ENCODE measurements around the gene NHEJ1. TPM values are rescaled to one million over a fixed set of nuclear protein-coding genes. Genes with fewer than 3 reads are reported as not detected.

NHEJ1 gene
- total RNA-seq, 1 donor from 2014 or later, result 17.7 TPM

DNA sequence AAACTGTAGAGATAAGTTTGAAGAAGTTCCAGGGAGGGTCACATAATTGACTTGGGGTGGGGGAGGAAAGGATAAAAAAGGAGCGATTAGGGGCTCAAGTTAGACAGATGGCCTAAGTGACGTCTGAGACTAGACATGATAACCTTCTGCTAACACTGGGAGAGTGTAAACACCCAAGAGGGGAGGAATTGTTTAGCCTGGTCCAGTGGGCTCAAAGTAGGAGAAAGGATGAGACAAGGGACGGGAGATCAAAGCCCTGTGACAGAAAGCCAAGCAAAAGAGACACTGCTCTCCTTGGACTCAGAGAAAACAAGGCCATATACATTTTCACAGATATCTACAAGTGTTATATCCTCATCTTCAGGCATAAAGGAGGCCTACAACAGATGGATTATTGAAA, 54.4 kb downstream of the NHEJ1 start:
- TF ChIP-seq POLR2A (IDR thresholded peaks at IDR 0.05), result no peak
- TF ChIP-seq CTCF (IDR thresholded peaks at IDR 0.05), result no peak
- no peak for TF ChIP-seq POLR2AphosphoS5 (IDR thresholded peaks at IDR 0.05; ENCODE audit: insufficient read depth in 1 of 2, low read depth in 1 of 2)
- DNase-seq (ENCODE audit: extremely low spot score in 2 of 2), result no peak
- intact Hi-C loops (cut with DNase I), result no loop called here
- Histone ChIP-seq H3K9me3 (no peaks in the 10 kb centered on the region), H3K27ac (no peak overlapping the region), H3K36me3 (no peaks in the 10 kb centered on the region), H3K4me1 (peaks cover 10% of the 10 kb centered on the region), H3K27me3 (no peaks in the 10 kb centered on the region), H3K4me3 (no peak overlapping the region)

DNA sequence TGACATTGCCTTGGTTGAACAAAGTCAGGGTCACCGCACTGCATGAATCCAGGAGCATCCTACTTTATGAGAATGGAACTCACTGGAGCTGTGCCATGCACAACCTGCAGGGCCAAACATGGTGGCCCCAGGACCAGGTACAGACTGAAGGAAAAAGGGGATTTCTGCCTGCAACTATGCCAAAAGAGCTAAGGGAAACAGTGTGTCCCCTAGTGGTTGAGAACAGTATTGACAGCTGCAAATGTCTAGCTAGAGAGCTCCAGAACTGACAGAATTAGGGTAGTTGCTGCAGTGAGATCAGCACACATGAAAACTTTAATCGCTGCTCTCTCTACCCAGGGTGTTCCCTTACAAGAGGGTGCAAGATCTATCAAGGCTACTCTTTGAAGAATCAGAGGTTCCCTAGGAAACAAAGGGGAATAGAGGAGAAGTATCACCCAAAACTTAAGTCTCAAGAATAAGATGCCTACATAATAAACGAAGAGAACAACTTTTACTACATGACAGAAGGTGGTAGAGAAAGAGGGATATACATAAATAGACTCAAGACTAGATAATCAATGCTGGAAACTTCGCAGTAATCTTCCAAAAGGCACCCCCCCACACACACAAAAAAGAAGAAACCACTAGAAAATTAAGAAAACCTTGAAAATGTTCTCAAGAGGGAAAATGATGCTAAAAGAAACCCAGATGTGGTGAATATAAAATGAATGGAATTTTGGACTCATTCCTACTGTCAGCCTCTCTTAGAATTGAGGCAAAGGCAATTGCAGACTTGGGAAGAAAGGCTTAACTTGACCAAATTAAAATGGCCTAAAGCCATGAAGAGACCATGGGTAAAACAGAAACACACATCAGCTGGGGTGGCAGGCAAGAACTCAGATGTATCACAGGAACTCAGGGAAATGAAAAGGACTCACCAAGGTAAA, 56.2 kb downstream of the NHEJ1 start:
- Histone ChIP-seq H3K27me3 (no peaks in the 10 kb centered on the region), H3K36me3 (no peaks in the 10 kb centered on the region), H3K4me3 (no peak overlapping the region), H3K27ac (no peak overlapping the region), H3K4me1 (peaks cover 10% of the 10 kb centered on the region), H3K9me3 (no peaks in the 10 kb centered on the region)
- DNase-seq (ENCODE audit: extremely low spot score in 2 of 2), result no peak
- TF ChIP-seq POLR2AphosphoS5 (IDR thresholded peaks at IDR 0.05; ENCODE audit: insufficient read depth in 1 of 2, low read depth in 1 of 2) (no peak), CTCF (IDR thresholded peaks at IDR 0.05) (peak in 1 of 3 experiments; percentile 19)
- intact Hi-C loops (cut with DNase I), result no loop called here

- Histone ChIP-seq H3K36me3 (no peaks in the 10 kb centered on the region), H3K4me1 (no peaks in the 10 kb centered on the region), H3K4me3 (no peak overlapping the region), H3K27me3 (no peaks in the 10 kb centered on the region), H3K27ac (no peak overlapping the region), H3K9me3 (no peaks in the 10 kb centered on the region)
- intact Hi-C loops (cut with DNase I), result no loop called here
- DNase-seq (ENCODE audit: extremely low spot score in 2 of 2), result no peak
- TF ChIP-seq POLR2A (IDR thresholded peaks at IDR 0.05), result no peak
- no peak for TF ChIP-seq POLR2AphosphoS5 (IDR thresholded peaks at IDR 0.05; ENCODE audit: insufficient read depth in 1 of 2, low read depth in 1 of 2)
- no peak for TF ChIP-seq CTCF (IDR thresholded peaks at IDR 0.05)
These were observed 61.3 kb downstream of the NHEJ1 start for GRCh38 chr2:219099329-219099728.

GRCh38 chr2:219095406-219095935, 65.1 kb downstream of the NHEJ1 start:
- no peaks in the 10 kb centered on the region for H3K9me3 ChIP-seq
- TF ChIP-seq POLR2A (IDR thresholded peaks at IDR 0.05) (no peak), POLR2AphosphoS5 (IDR thresholded peaks at IDR 0.05; ENCODE audit: insufficient read depth in 1 of 2, low read depth in 1 of 2) (no peak), CTCF (IDR thresholded peaks at IDR 0.05) (no peak)

DNA sequence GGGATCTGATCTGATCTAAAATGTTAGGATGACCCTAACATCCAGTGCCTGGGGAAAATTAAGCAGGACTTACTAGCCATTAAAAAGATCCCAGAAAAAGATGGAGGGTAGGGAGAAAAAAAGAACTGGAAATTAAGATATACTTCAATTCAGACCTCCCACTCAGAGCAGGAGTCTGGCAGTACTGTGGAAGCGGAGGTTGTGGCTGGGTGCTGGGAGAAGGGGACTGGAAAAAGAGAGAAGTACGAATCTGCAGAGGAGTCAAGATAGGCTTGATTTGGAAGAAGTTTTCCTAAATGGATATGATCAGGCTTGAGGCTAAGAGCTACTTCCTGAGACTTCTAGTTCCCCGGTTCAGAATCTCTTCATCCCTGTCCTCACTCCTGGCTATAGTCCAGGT, 66.4 kb downstream of the NHEJ1 start:
- Histone ChIP-seq H3K4me1 (no peaks in the 10 kb centered on the region), H3K9me3 (no peaks in the 10 kb centered on the region), H3K27ac (no peak overlapping the region), H3K36me3 (no peaks in the 10 kb centered on the region), H3K27me3 (no peaks in the 10 kb centered on the region), H3K4me3 (no peak overlapping the region)
- TF ChIP-seq CTCF (IDR thresholded peaks at IDR 0.05) (no peak), POLR2A (IDR thresholded peaks at IDR 0.05) (no peak), POLR2AphosphoS5 (IDR thresholded peaks at IDR 0.05; ENCODE audit: insufficient read depth in 1 of 2, low read depth in 1 of 2) (no peak)
- no peak for DNase-seq (ENCODE audit: extremely low spot score in 2 of 2)
- intact Hi-C loops (cut with DNase I), result no loop called here

More at GRCh38 chr2:219095406-219095935, 65.1 kb downstream of the NHEJ1 start:
- no peak overlapping the region for H3K27ac ChIP-seq
- DNase-seq (ENCODE audit: extremely low spot score in 2 of 2), result no peak
- H3K27me3 ChIP-seq, result no peaks in the 10 kb centered on the region
- no peaks in the 10 kb centered on the region for H3K36me3 ChIP-seq
- intact Hi-C loops (cut with DNase I), result no loop called here
- H3K4me1 ChIP-seq, result no peaks in the 10 kb centered on the region
- H3K4me3 ChIP-seq, result no peak overlapping the region

All from vagina (tissue), 2 donors.